Kidney epithelial cell (primary cell): ENCODE results near the gene MBD3. TPM values are rescaled to one million over a fixed set of nuclear protein-coding genes. Genes with fewer than 3 reads are reported as not detected.

Source experiments
- DNase-seq: peaks from one replicate; pipeline ENCODE4 v3.0.0-alpha.2; 2010; ENCODE audit warnings: low read depth
- H3K27me3 ChIP-seq: 2 replicates; pipeline ENCODE4 v1.6.0; 2011; ENCODE audit warnings: low read length; ENCODE audit not compliant: control insufficient read depth, insufficient read depth
- H3K36me3 ChIP-seq: 2 replicates; pipeline ENCODE4 v1.5.1; 2011; ENCODE audit warnings: low read length; ENCODE audit not compliant: control insufficient read depth, insufficient read depth
- H3K4me3 ChIP-seq: 2 replicates; pipeline ENCODE4 v1.5.1; 2011; ENCODE audit warnings: low read depth, mild to moderate bottlenecking, control low read depth, low read length
- total RNA-seq: library from RNA; depleted of rRNA; stranded (reverse); fragments of >200 nt; gene quantifications from 2 replicates; pipeline ENCODE4 v1.2.3, GENCODE V29; 2015
- TF ChIP-seq, protein P1 (sequence below): IDR thresholded peaks from 2 replicates; pipeline ENCODE4 v1.5.1; 2011; ENCODE audit warnings: mild to moderate bottlenecking, moderate library complexity, low read length, control low read depth, inconsistent platforms; ENCODE audit not compliant: insufficient read depth, poor library complexity, severe bottlenecking

Gene MBD3
- total RNA-seq, 1 donor from 2014 or later = 118 TPM

DNA sequence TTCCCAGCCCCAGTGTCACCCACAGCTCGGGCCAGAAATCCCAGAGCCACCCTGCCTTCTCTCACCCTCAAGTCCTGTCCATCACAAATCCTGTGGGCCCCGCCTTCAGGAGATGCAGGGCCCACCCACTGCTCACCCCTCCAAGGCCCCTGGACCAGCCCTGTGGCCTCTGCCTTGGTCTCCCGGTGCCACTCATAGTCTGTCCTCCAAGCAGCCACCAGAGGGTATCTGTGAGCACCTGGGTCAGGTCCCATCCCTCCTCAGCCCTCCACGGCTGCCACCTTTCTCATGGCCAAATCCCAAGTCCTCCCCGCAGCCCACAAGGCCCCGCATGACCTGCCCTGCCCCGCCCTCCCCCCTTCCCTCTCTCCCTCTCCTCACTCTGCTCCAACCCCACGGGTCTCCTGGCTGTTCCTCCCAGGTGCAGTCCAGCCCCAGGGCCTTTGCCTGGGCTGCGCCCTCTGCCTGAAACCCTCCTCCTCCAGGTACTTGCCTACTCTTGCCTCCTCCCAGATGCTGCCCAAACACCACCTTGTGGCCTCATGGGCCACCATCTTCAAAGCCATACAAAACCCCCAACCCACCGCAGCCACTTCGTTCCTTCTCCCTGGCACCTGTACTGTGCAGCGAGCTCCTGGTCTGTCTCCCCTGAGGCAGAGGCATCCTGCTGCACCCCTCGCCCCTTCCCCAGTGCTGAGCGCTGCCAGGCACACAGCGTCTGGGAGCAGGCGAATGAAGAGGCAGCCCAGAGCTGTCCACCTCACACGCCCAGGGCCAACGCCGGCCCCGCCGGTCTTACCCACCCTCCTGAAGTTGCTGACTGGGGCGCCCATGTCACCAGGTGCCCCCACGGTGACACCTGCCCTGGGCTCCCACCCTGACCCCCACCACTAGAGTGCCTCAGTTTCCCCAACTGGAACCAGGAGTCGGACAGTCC is 25.8 kb upstream of the MBD3 start:
- DNase-seq = no peak
- H3K36me3 ChIP-seq = peaks cover 2% of the 10 kb centered on the region
- TF ChIP-seq, protein P1, sequence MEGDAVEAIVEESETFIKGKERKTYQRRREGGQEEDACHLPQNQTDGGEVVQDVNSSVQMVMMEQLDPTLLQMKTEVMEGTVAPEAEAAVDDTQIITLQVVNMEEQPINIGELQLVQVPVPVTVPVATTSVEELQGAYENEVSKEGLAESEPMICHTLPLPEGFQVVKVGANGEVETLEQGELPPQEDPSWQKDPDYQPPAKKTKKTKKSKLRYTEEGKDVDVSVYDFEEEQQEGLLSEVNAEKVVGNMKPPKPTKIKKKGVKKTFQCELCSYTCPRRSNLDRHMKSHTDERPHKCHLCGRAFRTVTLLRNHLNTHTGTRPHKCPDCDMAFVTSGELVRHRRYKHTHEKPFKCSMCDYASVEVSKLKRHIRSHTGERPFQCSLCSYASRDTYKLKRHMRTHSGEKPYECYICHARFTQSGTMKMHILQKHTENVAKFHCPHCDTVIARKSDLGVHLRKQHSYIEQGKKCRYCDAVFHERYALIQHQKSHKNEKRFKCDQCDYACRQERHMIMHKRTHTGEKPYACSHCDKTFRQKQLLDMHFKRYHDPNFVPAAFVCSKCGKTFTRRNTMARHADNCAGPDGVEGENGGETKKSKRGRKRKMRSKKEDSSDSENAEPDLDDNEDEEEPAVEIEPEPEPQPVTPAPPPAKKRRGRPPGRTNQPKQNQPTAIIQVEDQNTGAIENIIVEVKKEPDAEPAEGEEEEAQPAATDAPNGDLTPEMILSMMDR = peak; percentile 51

DNA sequence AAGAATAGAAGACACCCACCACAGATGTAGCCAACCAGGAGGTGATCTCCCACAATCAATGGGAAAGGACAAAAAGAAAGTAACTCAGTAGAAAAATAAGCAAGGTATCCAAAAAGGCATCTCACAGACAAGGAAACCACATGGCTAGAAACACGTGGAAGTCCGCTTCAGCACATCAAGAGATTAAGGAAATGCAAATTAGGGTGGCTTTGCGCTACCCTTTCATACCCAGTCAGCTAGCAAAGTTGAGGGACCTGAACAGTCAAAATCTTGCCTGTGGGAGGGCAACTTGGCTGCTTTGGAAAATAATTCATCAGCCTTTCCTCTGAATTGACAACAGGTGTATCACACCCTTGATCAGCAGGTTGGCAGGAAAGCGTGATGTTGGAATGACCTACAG is 24.2 kb upstream of the MBD3 start:
- TF ChIP-seq, protein P1 = no peak
- H3K4me3 ChIP-seq = no peak overlapping the region
- no peak for DNase-seq
- no peaks in the 10 kb centered on the region for H3K27me3 ChIP-seq
- H3K36me3 ChIP-seq = peaks cover 1% of the 10 kb centered on the region

More for the DNA sequence above, 25.8 kb upstream of the MBD3 start:
- Histone ChIP-seq H3K4me3 (no peak overlapping the region), H3K27me3 (no peaks in the 10 kb centered on the region)

DNA sequence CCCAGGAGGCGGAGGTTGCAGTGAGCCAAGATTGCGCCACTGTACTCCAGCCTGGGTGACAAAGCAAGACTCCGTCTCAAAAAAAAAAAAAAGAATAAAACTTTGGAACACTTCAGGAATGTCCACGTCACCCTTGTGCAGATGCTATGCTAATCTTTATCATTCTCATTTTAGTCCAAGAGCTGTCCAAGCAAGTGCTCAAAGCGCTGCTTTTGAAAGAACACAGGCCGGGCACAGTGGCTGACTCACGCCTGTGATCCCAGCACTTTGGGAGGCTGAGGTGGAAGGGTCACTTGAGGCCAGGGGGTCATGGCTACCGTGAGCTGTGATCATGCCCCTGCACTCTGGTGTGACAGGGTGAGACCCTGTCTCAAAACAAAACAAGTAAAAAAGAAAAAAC is 23.7 kb upstream of the MBD3 start:
- H3K27me3 ChIP-seq = no peaks in the 10 kb centered on the region
- H3K4me3 ChIP-seq = no peak overlapping the region
- DNase-seq = no peak
- TF ChIP-seq, protein P1 = no peak
- H3K36me3 ChIP-seq = peaks cover 1% of the 10 kb centered on the region

DNA sequence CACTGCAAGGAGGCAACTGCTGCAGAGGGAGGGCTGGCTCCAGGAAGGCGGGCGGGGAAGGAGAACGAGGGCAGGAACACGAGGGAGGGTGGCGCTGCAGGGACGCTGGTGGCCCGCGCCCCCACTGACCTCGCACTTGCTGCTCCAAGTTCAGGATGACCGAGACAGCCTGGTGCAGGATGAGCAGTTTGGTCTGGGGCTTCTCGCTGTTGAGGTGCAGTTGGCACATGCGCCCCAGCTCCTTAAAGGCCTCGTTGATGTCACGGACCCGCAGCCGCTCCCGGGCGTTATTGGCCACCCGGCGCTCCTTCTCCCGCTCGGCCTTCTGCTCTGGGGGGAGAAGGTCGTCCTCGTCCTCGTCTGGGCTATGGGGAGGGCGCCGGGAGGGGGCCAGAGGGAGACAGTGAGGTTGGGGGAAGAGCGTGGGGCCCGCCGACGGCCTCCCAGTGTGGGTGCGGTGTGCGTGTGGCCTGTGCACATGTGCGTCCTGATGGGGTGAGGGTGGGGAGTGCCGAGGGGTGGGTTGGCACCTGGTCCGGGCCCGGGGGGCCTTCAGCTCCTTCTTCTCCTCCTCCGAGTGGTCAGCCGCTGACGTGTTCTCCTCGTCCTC is 22.6 kb upstream of the MBD3 start:
- no peak for DNase-seq
- no peak overlapping the region for H3K4me3 ChIP-seq
- H3K36me3 ChIP-seq = peaks cover 1% of the 10 kb centered on the region
- H3K27me3 ChIP-seq = no peaks in the 10 kb centered on the region
- TF ChIP-seq, protein P1 = no peak

DNA sequence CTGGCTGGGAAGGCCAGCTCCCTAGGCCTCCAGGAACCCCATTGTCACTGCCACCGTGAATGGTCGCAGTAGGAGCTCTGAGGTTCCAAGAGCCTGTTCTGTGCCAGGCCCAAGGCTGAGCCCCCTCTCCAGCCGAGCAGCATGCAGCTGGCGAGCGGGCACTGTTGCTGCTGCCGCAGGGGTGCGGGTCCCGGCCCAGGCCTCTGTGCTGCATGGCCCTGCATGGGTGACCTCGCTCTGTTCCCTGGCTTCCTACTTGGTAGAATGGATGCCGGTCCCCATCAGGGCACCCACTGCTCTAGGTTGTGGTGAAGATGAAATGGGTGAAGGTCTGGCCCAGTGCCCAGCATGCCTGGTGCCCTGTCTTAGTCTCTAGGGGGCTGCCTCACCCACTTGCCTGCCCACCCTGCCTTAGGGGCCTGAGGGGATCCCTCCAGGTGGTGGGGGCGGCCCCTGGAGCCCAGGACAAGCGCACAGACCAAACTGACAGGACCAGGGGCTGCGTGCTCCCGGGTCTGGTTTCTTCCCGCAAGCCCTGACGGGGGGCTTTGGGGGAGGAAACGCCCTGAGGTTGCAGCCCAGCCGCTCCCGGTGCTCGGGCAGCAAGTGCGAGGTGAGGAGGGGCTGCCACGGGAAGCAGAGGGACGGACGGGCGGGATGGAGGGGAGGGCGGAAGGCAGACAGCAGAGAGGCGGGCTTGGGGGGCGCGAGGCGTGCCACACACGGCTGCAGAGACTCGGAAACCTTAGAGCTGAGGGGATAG is 21.3 kb upstream of the MBD3 start:
- TF ChIP-seq, protein P1 = no peak
- peaks cover 3% of the 10 kb centered on the region for H3K36me3 ChIP-seq
- no peaks in the 10 kb centered on the region for H3K27me3 ChIP-seq
- no peak for DNase-seq
- no peak overlapping the region for H3K4me3 ChIP-seq
